K562 (cell line): ENCODE measurements around the gene MYL9. TPM values are rescaled to one million over a fixed set of nuclear protein-coding genes. Genes with fewer than 3 reads are reported as not detected.
A peak's percentile ranks its signal among the peaks of the same experiment; 100 is the strongest.

Experiments used
- CCAR2 ChIP-seq: fragments of 200-400 bp; formaldehyde crosslinking; IDR thresholded peaks from 2 replicates; pipeline ENCODE4 v1.6.1; 2017; ENCODE audit warnings: mild to moderate bottlenecking, low read depth, low read length
- DNMT1 ChIP-seq: fragments of 450-650 bp; IDR thresholded peaks from 2 replicates; pipeline ENCODE4 v1.6.1; 2016; ENCODE audit warnings: antibody characterized with exemption, mild to moderate bottlenecking
- FOXJ2 ChIP-seq: fragments of 200-800 bp; sonication (Bioruptor generic); IDR thresholded peaks from 2 replicates; pipeline ENCODE4 v1.6.1; 2016; ENCODE audit warnings: missing genetic modification characterization, missing compliant biosample characterization
- MCM5 ChIP-seq: fragments of 450-650 bp; IDR thresholded peaks from 2 replicates; pipeline ENCODE4 v1.6.1; 2016; ENCODE audit warnings: low read depth
- PBX2 ChIP-seq, 2 experiments: IDR thresholded peaks in 1 of 2; conservative IDR thresholded peaks in 1 of 2; 2 replicates each; pipeline ENCODE4 v1.6.1; 2016; ENCODE audit warnings: low read depth in 2 of 2, mild to moderate bottlenecking in 1 of 2, missing compliant biosample characterization in 1 of 2, missing genetic modification characterization in 1 of 2, moderate library complexity in 1 of 2
- TAF7 ChIP-seq: fragments of 450-650 bp; IDR thresholded peaks from 2 replicates; pipeline ENCODE4 v1.6.1; 2016; ENCODE audit warnings: missing genetic modification characterization, missing compliant biosample characterization
- polyA plus RNA-seq, 8 experiments: library from polyadenylated mRNA; depleted of rRNA in 4 of 8; stranded (reverse) in 5 of 8; unstranded in 3 of 8; fragments of >200 nt; fragmentation: Nextera tagmentation in 2 of 8; fragmentation: Illumina TruSeq in 1 of 8; extraction: Ambion mirVana in 2 of 8; extraction: Trizol in 1 of 8; gene quantifications; 2 replicates each; pipeline versions ENCODE4 v1.2.1 to v1.2.3, GENCODE V29; 2011 to 2014; ENCODE audit warnings: inconsistent platforms in 1 of 8, missing spikeins in 1 of 8
- total RNA-seq, 7 experiments: library from RNA; depleted of rRNA in 6 of 7; stranded (reverse); fragments of >200 nt in 6 of 7; fragmentation: Illumina TruSeq in 2 of 7; extraction: Trizol in 2 of 7; gene quantifications; 2 replicates each; pipeline versions ENCODE4 v1.2.1 to v1.2.3, GENCODE V29; 2011 to 2021; ENCODE audit warnings: low replicate concordance in 1 of 7
- TF ChIP-seq, protein P1 (sequence below), 2 experiments: fragments of 450-650 bp in 1 of 2; sonication (generic) in 1 of 2; formaldehyde crosslinking in 1 of 2; IDR thresholded peaks; 2 replicates each; pipeline versions ENCODE4 v1.7.1 to v1.9.0; 2016 to 2022; ENCODE audit warnings: inconsistent platforms in 1 of 2, mild to moderate bottlenecking in 1 of 2, missing genetic modification reagents in 1 of 2
- TF ChIP-seq, protein P2 (sequence below): sonication (generic); formaldehyde crosslinking; IDR thresholded peaks from 2 replicates; pipeline ENCODE4 v1.8.0; 2022; ENCODE audit warnings: mild to moderate bottlenecking, missing genetic modification reagents
- TF ChIP-seq, protein P3 (sequence below): fragments of 250-450 bp; sonication (Bioruptor Pico); IDR thresholded peaks from 2 replicates; pipeline ENCODE4 v1.8.0; 2021; ENCODE audit warnings: mild to moderate bottlenecking, moderate library complexity

MYL9 gene
- total and polyA plus RNA-seq, 9 of the 15 experiments (the other 6 are each of a cell fraction or from before 2014, with no cell fraction given) = 0.11 to 3.2 (median 0.81) TPM; not detected in 1

GRCh38 chr20:36573103-36573797, 31.9 kb downstream of the MYL9 start, which contains the start of gene TGIF2 (continued):
- TF ChIP-seq, protein P1, sequence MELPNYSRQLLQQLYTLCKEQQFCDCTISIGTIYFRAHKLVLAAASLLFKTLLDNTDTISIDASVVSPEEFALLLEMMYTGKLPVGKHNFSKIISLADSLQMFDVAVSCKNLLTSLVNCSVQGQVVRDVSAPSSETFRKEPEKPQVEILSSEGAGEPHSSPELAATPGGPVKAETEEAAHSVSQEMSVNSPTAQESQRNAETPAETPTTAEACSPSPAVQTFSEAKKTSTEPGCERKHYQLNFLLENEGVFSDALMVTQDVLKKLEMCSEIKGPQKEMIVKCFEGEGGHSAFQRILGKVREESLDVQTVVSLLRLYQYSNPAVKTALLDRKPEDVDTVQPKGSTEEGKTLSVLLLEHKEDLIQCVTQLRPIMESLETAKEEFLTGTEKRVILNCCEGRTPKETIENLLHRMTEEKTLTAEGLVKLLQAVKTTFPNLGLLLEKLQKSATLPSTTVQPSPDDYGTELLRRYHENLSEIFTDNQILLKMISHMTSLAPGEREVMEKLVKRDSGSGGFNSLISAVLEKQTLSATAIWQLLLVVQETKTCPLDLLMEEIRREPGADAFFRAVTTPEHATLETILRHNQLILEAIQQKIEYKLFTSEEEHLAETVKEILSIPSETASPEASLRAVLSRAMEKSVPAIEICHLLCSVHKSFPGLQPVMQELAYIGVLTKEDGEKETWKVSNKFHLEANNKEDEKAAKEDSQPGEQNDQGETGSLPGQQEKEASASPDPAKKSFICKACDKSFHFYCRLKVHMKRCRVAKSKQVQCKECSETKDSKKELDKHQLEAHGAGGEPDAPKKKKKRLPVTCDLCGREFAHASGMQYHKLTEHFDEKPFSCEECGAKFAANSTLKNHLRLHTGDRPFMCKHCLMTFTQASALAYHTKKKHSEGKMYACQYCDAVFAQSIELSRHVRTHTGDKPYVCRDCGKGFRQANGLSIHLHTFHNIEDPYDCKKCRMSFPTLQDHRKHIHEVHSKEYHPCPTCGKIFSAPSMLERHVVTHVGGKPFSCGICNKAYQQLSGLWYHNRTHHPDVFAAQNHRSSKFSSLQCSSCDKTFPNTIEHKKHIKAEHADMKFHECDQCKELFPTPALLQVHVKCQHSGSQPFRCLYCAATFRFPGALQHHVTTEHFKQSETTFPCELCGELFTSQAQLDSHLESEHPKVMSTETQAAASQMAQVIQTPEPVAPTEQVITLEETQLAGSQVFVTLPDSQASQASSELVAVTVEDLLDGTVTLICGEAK (IDR thresholded peaks at IDR 0.05) = peak; percentile 75
- TF ChIP-seq, protein P1 (CRISPR knock-in tag; IDR thresholded peaks at IDR 0.05) = no peak
- TF ChIP-seq, protein P2, sequence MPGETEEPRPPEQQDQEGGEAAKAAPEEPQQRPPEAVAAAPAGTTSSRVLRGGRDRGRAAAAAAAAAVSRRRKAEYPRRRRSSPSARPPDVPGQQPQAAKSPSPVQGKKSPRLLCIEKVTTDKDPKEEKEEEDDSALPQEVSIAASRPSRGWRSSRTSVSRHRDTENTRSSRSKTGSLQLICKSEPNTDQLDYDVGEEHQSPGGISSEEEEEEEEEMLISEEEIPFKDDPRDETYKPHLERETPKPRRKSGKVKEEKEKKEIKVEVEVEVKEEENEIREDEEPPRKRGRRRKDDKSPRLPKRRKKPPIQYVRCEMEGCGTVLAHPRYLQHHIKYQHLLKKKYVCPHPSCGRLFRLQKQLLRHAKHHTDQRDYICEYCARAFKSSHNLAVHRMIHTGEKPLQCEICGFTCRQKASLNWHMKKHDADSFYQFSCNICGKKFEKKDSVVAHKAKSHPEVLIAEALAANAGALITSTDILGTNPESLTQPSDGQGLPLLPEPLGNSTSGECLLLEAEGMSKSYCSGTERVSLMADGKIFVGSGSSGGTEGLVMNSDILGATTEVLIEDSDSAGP (CRISPR knock-in tag) = peak; percentile 50; the same call in 1 of the 2 replicates
- TF ChIP-seq, protein P3, sequence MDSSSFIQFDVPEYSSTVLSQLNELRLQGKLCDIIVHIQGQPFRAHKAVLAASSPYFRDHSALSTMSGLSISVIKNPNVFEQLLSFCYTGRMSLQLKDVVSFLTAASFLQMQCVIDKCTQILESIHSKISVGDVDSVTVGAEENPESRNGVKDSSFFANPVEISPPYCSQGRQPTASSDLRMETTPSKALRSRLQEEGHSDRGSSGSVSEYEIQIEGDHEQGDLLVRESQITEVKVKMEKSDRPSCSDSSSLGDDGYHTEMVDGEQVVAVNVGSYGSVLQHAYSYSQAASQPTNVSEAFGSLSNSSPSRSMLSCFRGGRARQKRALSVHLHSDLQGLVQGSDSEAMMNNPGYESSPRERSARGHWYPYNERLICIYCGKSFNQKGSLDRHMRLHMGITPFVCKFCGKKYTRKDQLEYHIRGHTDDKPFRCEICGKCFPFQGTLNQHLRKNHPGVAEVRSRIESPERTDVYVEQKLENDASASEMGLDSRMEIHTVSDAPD (CRISPR knock-in tag) = no peak
- TF ChIP-seq DNMT1 (no peak), PBX2 (CRISPR knock-in tag; IDR thresholded peaks at IDR 0.05; ENCODE audit: low read depth) (no peak), PBX2 (tag; conservative IDR thresholded peaks at IDR 0.05; ENCODE audit: low read depth) (no peak), TAF7 (tag) (0 out of 2 replicates have a peak, but pooled peaks have one; percentile 21), FOXJ2 (tag) (no peak), CCAR2 (no peak), MCM5 (no peak)
